ENCODE results near the gene RNU2-1. TPM values are rescaled to one million over a fixed set of nuclear protein-coding genes. Genes with fewer than 3 reads are reported as not detected.
"Not testable (repeated sequence)": the region's sequence is repeated elsewhere in the genome, so short reads cannot be mapped to it uniquely, and the experiment has no call there.

Gene RNU2-1
- total RNA-seq (over 10,000 TPM in 1 of 7 donors, 1,000 to 10,000 TPM in 3, not detected in 3; 8,053 to 10,281 (median 8,790) TPM), polyA plus RNA-seq (not detected)
- long read RNA-seq, donor 1, transcript RNU2-1-201 (1 exons, 191 nt) = major isoform, 6 of 6 reads
- long read RNA-seq, donor 1, partial matches to known transcripts = 0 of 6 reads
- long read RNA-seq, donor 1, other reads (novel, unspliced or antisense) = 0 of 6 reads
- long read RNA-seq, donor 2, transcript RNU2-1-201 (1 exons, 191 nt) = major isoform, 9 of 9 reads
- long read RNA-seq, donor 2, partial matches to known transcripts = 0 of 9 reads
- long read RNA-seq, donor 2, other reads (novel, unspliced or antisense) = 0 of 9 reads

DNA sequence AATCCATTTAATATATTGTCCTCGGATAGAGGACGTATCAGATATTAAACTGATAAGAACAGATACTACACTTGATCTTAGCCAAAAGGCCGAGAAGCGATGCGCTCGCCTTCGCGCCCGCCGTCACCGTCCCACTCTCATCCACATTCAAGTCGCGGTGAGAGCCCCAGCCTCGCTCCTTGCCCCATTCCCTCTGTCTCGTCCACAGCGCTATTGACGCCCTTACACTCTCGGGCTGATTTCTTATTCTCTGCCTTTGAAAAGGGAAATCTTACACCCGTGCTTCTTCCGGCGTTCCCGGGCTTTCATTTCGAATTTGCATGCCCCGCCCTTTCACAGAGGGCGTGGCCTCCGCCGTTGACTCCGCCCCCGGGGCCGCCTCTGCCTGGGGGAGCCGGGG, at the start of gene RNU2-1:
RNU2-1 (minus strand) TSS at position 101 of the 400 bp plus-strand sequence.
- H3K4me1 ChIP-seq; H3K4me3 ChIP-seq; intact Hi-C loops (cut with DNase I; ENCODE audit: low total_unique reads); H3K9me3 ChIP-seq; DNase-seq; H3K36me3 ChIP-seq; H3K27me3 ChIP-seq (replicated peaks in 1 of 7); H3K27ac ChIP-seq: not testable (repeated sequence)
- no CpG with 5 or more reads among the region's 31 CpGs for WGBS, 5 donors

DNA sequence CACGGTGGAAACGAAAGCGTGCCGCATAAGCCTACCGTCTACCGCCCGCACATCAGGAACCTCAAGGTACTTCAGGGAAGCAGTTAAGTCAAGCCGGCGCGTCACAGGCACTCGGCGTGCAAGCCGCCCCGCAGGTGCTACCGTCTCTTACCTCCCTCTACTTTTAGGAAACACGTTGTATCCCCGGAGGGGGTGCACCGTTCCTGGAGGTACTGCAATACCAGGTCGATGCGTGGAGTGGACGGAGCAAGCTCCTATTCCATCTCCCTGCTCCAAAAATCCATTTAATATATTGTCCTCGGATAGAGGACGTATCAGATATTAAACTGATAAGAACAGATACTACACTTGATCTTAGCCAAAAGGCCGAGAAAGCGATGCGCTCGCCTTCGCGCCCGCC, 39.1 kb upstream of the RNU2-1 start:
- H3K4me1 ChIP-seq; H3K4me3 ChIP-seq; H3K36me3 ChIP-seq; H3K27me3 ChIP-seq (replicated peaks in 1 of 7); intact Hi-C loops (cut with DNase I; ENCODE audit: low total_unique reads); DNase-seq; H3K27ac ChIP-seq; H3K9me3 ChIP-seq: not testable (repeated sequence)
- no CpG with 5 or more reads among the region's 30 CpGs for WGBS, 5 donors

DNA sequence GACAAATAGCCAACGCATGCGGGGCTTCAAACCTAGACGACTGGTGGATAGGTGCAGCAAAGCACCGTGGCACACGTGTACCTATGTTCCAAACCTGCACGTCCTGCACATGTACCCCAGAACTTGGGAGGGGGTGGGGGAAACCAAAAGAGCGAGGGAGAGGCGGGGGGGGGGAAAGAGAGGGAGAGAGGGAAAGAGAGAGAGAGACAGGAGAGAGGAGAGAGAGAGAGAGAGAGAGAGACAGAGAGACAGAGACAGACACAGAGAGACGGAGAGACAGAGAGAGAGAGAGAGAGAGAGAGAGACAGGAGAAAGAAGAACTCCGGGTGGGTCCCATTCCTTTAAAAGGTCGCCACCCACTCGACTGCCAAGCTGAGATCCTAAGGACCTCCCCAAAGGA, 38.7 kb upstream of the RNU2-1 start:
- intact Hi-C loops (cut with DNase I; ENCODE audit: low total_unique reads); DNase-seq; H3K4me1 ChIP-seq; H3K4me3 ChIP-seq; H3K27ac ChIP-seq; H3K27me3 ChIP-seq (replicated peaks in 1 of 7); H3K36me3 ChIP-seq; H3K9me3 ChIP-seq: not testable (repeated sequence)
- no CpG with 5 or more reads among the region's 12 CpGs for WGBS, 5 donors

DNA sequence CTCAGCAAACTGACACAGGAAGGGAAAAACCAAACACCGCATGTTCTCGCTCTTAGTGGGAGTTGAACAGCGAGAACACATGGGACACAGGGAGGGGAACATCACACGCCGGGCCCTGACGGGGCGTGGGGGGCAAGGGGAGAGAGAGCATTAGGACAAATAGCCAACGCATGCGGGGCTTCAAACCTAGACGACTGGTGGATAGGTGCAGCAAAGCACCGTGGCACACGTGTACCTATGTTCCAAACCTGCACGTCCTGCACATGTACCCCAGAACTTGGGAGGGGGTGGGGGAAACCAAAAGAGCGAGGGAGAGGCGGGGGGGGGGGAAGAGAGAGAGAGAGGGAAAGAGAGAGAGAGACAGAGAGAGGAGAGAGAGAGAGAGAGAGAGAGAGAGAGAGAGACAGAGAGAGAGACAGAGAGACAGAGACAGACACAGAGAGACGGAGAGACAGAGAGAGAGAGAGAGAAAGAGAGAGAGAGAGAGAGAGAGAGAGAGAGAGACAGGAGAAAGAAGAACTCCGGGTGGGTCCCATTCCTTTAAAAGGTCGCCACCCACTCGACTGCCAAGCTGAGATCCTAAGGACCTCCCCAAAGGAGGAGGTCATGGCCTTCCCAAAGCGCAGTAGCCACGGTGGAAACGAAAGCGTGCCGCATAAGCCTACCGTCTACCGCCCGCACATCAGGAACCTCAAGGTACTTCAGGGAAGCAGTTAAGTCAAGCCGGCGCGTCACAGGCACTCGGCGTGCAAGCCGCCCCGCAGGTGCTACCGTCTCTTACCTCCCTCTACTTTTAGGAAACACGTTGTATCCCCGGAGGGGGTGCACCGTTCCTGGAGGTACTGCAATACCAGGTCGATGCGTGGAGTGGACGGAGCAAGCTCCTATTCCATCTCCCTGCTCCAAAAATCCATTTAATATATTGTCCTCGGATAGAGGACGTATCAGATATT, 37.1 kb upstream of the RNU2-1 start:
- DNase-seq; H3K4me1 ChIP-seq; H3K27me3 ChIP-seq (replicated peaks in 1 of 7); H3K36me3 ChIP-seq; H3K27ac ChIP-seq; H3K4me3 ChIP-seq; intact Hi-C loops (cut with DNase I; ENCODE audit: low total_unique reads); H3K9me3 ChIP-seq: not testable (repeated sequence)
- no CpG with 5 or more reads among the region's 43 CpGs for WGBS, 5 donors

DNA sequence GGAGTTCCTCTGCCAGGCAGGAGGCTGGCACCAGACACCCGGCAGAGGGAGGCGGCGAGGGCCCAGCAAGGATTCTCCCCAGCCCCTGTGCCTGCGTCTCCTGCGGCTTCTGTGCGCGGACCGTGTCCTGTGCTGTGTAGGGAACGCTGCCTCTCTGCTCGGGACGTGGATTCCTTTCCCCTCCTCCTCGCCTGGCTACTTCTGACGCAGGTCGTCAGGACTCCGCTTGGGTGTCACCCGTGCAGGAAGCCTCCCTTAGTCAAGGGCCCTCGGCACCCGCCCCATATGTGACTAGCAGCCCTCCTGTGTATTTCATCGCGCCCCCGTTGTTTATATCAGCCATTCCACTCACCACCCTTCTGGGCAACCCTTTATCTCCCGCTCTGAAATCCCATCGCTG, 12.7 kb upstream of the RNU2-1 start:
- Histone ChIP-seq H3K4me3 (peak overlapping the region in 3 of 8 donors; percentile 30 to 50 (median 33)), H3K27ac (peak overlapping the region in 5 of 8 donors; percentile 65 to 77 (median 72))
- peak in 1 of 3 donors; percentile 12 for TF ChIP-seq POLR2AphosphoS5 (IDR thresholded peaks at IDR 0.05)
- WGBS, 5 donors = 3 to 37% (median 4%) methylated on average over 10 to 20 of the region's 23 CpGs
- H3K36me3 ChIP-seq; H3K27me3 ChIP-seq (replicated peaks in 1 of 7); DNase-seq; H3K9me3 ChIP-seq; intact Hi-C loops (cut with DNase I; ENCODE audit: low total_unique reads); H3K4me1 ChIP-seq: not testable (repeated sequence)

DNA sequence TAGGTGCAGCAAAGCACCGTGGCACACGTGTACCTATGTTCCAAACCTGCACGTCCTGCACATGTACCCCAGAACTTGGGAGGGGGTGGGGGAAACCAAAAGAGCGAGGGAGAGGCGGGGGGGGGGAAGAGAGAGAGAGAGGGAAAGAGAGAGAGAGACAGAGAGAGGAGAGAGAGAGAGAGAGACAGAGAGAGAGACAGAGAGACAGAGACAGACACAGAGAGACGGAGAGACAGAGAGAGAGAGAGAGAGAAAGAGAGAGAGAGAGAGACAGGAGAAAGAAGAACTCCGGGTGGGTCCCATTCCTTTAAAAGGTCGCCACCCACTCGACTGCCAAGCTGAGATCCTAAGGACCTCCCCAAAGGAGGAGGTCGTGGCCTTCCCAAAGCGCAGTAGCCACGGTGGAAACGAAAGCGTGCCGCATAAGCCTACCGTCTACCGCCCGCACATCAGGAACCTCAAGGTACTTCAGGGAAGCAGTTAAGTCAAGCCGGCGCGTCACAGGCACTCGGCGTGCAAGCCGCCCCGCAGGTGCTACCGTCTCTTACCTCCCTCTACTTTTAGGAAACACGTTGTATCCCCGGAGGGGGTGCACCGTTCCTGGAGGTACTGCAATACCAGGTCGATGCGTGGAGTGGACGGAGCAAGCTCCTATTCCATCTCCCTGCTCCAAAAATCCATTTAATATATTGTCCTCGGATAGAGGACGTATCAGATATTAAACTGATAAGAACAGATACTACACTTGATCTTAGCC, 7.0 kb upstream of the RNU2-1 start:
- H3K9me3 ChIP-seq; intact Hi-C loops (cut with DNase I; ENCODE audit: low total_unique reads); DNase-seq; H3K4me3 ChIP-seq; H3K36me3 ChIP-seq; H3K27me3 ChIP-seq (replicated peaks in 1 of 7); H3K4me1 ChIP-seq; H3K27ac ChIP-seq: not testable (repeated sequence)
- 0% methylated on average over 3 of the region's 34 CpGs; no CpG with 5 or more reads in 4 of the 5 donors for WGBS, 5 donors

DNA sequence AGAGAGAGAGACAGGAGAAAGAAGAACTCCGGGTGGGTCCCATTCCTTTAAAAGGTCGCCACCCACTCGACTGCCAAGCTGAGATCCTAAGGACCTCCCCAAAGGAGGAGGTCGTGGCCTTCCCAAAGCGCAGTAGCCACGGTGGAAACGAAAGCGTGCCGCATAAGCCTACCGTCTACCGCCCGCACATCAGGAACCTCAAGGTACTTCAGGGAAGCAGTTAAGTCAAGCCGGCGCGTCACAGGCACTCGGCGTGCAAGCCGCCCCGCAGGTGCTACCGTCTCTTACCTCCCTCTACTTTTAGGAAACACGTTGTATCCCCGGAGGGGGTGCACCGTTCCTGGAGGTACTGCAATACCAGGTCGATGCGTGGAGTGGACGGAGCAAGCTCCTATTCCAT, 5.8 kb upstream of the RNU2-1 start:
- H3K4me1 ChIP-seq; DNase-seq; H3K4me3 ChIP-seq; intact Hi-C loops (cut with DNase I; ENCODE audit: low total_unique reads); H3K27ac ChIP-seq; H3K27me3 ChIP-seq (replicated peaks in 1 of 7); H3K9me3 ChIP-seq; H3K36me3 ChIP-seq: not testable (repeated sequence)
- 0% methylated on average over 1 of the region's 26 CpGs; no CpG with 5 or more reads in 4 of the 5 donors for WGBS, 5 donors

DNA sequence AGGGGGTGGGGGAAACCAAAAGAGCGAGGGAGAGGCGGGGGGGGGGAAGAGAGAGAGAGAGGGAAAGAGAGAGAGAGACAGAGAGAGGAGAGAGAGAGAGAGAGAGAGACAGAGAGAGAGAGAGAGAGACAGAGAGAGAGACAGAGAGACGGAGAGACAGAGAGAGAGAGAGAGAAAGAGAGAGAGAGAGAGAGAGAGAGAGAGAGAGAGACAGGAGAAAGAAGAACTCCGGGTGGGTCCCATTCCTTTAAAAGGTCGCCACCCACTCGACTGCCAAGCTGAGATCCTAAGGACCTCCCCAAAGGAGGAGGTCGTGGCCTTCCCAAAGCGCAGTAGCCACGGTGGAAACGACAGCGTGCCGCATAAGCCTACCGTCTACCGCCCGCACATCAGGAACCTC, 514 bp downstream of the RNU2-1 start:
- WGBS, 5 donors = 0% methylated on average over 3 of the region's 15 CpGs; no CpG with 5 or more reads in 4 of the 5 donors
- intact Hi-C loops (cut with DNase I; ENCODE audit: low total_unique reads); H3K4me1 ChIP-seq; H3K27me3 ChIP-seq (replicated peaks in 1 of 7); H3K27ac ChIP-seq; H3K36me3 ChIP-seq; DNase-seq; H3K4me3 ChIP-seq; H3K9me3 ChIP-seq: not testable (repeated sequence)

DNA sequence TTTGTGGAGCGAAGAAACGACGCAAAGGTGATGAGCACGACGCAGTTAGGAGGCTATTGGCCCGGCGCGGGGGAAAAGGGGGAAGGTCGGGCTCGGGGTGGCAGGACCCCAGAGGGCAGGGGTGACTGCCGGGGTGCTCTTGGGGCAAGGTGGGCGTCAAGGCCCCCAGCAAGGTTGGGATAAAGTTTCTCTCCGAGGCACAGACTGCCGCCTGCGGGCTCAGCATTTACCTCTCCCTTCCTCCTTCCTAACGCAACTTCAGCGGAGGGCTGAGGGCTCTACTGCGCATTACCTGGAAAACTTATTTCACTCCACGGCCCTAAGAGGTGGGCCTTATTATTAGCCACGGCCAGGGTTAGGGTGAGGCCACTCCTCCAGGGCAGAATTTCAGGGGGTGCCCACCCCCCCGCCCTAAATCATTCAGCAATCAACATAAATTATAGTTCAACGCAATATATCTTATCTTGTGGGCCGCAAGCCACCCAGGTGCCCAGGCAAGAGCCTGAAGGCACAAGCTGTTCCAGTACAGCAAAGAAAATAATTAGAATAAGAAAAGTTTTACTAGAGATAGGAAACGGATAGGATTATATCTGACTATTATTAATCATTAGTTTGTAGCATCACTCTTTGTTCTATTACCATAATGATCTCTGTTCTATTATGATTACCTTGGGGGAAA, 1.6 kb downstream of the RNU2-1 start:
- H3K4me1 ChIP-seq; H3K9me3 ChIP-seq; intact Hi-C loops (cut with DNase I; ENCODE audit: low total_unique reads); H3K36me3 ChIP-seq; H3K27me3 ChIP-seq (replicated peaks in 1 of 7): not testable (repeated sequence)
- Histone ChIP-seq H3K4me3 (peak overlapping the region in 4 of 8 donors; percentile 0 to 39 (median 18)), H3K27ac (peak overlapping the region in 6 of 8 donors; percentile 1 to 71 (median 60))
- 69 to 89% (median 80%) methylated on average over 8 to 21 of the region's 24 CpGs for WGBS, 5 donors
- peak; percentile 96 for DNase-seq
